Ureter (tissue), 1 donor: Measurements from ENCODE around the gene GPC5. TPM values are rescaled to one million over a fixed set of nuclear protein-coding genes. Genes with fewer than 3 reads are reported as not detected.
"Not testable (repeated sequence)": the region's sequence is repeated elsewhere in the genome, so short reads cannot be mapped to it uniquely, and the experiment has no call there.

Experiments
- DNase-seq: peaks from one replicate; pipeline ENCODE4 v3.0.0-alpha.2; 2020; ENCODE audit warnings: low spot score
- total RNA-seq: library from RNA; stranded (reverse); gene quantifications from one replicate; pipeline ENCODE4 v1.2.4, GENCODE V29; 2023
- donor health status: DM: yes; HTN: yes; CAD: no.

Gene GPC5
- total RNA-seq, 1 donor from 2014 or later = 0.39 TPM

DNA sequence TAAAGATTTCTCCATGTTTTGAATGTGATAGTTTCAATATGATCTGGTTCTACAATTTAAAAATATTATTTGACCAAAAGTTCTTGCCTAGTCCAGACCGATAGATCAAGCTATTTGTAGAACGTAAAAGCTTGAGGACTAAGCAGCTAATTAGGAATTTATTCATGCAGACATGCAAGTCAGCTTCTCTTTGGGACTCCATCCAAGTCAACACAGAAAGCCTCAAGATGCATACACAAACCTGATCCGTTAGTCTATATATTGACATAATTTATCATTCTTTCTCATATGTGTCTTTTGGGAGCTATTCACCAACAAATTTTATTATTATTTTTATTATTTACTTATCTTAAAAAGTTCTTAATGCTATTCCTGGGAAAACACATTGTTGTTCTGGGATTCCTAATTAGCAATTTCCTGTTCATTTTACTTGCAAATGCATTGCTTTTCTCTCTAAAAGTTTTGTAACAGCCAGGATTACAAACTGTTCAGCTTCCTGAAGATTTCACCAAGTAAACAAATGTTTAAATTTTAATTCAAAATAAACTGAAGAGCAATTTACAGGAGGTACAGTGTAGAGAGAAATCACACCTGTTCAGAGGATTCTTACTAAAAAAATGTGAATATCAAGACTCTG, 375.3 kb downstream of the GPC5 start:
- no peak for DNase-seq

DNA sequence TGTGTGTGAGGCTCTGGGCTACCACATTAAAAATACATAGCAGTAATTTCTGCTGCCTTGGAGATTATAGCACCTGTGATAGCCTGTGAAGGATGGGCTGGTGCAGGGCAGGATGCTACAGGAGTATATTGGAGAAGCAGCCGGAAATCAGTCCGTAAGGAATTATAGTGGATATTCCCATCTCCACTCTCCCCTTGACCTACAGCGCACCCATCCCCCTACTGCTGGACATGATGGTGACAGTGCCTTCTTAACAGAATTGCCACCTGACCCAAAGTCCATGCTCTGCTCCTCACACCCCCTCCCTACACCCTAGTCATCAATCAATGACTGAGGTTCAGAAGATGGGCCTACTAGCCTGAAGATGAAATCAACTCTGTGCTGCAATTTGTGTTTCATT, 376.0 kb downstream of the GPC5 start:
- DNase-seq = no peak

DNA sequence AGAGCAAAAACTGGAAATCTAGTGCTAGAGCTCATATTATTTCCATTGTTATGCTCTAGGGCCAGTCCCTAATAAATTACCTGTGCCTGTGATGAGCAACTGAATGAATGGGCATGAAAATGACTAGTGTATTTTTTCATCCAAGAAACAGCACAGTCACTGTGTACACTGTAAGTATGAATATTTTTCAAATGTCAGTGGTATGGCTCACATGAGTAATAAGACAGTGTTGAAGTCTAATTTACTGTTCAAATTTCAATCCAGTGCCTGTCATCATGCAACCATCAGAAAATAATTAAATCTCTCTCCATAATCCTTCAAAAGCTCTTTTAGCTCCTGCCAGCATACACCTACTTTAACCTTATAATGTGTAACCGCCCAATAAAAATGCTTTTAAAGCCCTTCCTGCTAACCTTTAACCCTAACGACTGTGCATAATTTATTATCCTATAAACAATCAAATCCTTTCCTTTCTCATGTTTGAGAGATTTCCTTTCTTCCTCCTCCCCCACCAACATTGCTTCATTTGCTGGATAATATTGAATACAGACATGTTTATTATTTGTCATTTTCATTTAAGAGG, 378.3 kb downstream of the GPC5 start:
- DNase-seq = no peak

DNA sequence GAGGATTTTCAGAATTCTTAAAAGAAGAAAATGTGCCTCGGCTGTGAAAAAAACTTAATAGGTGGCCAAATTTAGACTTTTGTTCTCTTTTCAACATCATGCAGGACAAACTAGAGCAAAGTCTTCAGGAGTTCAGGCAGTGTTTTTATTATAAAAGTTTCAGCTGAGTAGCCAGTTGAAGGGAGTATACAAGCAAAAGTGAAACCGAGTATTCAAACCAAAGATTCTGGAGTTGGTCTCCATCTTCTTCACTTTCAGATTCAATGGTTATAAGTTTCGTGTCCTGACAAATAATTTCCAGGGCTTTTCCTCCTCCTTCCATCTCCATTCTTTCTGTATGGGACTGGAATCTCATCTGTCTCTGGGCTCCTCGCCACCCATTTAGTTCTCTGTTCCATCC, 379.7 kb downstream of the GPC5 start:
- no peak for DNase-seq

DNA sequence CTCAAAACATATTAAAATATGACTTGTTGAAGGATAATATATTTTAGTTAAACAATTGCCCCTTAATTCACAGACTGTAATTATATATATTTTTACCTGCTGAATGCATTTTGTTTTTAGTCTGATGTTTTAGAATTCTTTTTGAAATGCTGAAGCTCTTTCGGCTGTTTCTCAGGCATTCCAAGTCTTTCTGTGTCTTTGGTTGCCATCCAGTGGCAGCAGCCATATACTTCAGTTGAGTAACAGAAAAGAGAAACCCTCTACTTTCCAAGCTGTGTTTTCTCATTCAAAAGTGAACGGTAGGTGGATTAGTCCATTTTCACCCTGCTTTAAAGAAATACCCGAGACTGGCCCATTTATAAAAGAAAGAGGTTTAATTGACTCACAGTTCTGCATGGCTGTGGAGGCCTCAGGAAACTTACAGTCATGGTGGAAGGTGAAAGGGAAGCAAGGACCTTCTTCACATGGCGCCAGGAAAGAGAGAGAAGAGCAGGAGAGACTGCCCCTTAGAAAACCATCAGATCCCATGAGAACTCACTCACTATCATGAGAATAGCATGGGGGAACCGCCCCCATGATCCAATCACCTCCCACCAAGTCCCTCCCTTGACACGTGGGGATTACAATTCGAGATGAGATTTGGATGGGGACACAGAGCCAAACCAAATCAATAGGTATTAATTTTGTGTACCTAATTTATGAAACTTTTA, 383.7 kb downstream of the GPC5 start:
- not testable (repeated sequence) for DNase-seq

DNA sequence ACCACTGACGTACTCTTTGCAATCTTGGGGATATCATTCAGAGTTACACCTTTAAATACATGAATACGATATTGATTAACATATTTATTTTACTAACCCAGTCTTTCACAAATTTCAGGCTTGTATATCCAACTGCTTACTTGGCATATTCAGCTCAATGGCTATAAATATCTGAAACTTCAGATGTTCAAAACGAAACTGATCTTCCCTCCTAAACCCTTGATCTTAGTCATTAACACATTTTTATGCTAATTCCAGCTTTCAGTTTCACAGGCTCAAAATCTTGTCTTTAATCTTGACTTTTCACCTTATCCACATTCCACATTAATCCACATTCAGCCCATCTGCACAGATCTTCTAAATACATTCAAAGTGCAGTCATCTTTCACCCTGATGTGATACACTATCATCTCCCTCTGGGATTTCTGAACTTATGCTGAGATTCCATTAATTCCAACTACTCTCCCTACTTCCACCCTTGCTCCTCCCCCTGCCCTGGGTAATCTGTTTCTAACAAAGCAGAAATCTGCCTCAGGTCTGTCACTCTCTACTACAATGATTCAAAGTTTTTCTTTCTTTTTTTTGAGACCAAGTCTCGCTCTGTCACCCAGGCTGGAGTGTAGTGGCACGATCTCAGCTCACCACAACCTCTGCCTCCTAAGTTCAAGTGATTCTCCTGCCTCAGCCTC, 387.2 kb downstream of the GPC5 start:
- no peak for DNase-seq

DNA sequence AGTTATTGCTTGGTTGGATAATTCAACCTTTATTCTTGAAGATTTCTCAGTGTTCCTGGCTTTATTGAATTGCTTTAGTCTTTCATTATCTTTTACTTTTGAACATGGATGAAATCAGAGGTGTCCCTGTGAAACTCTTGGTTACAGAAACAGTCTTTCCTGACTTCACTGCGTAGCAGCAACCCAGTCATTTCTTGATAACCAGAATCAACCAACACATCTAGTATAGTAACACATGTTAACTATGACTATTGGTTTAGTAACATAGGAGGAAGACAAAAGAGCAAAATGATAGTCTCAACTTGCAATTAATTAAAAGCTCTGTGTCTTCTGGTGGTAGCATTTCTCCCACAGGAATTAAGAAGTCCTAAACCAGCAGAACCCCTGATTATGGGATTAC, 393.6 kb downstream of the GPC5 start:
- DNase-seq = no peak

DNA sequence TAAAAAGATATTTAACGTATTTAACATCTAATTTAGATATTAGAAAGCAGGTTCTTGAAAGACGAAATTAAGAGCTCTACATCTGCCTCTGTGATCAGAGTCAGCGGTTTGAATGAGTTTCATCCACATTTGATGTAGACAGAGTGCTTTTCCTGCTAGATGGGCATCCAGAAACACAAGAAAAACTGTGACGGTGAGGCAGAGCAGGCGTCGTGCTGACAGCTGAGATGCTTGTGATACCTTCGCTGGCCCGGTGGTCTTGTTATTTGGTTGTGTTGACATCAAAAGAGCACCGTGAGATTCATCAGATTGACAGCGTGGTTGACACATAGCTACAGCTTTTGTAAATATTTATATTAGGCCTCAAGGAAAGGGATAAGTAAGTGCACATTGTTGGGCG, 399.1 kb downstream of the GPC5 start:
- DNase-seq = no peak

DNA sequence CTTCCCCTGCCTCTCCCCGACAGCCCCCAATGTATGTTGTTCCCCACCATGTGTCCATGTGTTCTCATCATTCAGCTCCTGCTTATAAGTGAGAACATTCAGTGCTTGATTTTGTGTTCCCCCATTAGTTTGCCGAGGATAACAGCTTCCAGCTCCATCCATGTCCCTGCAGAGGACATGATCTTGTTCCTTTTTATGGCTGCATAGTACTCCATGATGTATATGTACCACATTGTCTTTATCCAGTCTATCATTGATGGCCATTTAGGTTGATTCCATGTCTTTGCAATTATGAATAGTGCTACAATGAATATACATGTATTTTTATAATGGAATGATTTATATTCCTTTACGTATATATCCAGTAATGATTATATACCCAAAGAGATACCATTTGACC, 399.9 kb downstream of the GPC5 start:
- DNase-seq = not testable (repeated sequence)

DNA sequence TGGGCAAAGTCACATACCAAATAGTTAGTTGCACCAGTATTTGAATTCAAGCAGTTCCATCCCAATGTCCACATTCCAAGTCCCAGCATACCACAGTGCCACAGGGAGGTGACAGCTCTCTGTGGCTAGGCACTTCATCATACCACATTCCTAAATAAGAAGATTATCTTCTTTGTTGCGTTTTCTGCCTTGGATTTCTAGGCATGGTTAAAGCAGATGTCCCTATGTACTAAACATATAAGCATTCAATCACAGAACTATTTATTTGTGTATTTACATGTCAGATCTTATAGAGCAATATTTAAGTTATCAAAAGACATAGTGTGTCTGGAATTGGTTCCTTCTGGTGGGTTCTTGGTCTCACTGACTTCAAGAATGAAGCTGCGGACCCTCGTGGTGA, 403.4 kb downstream of the GPC5 start:
- not testable (repeated sequence) for DNase-seq

DNA sequence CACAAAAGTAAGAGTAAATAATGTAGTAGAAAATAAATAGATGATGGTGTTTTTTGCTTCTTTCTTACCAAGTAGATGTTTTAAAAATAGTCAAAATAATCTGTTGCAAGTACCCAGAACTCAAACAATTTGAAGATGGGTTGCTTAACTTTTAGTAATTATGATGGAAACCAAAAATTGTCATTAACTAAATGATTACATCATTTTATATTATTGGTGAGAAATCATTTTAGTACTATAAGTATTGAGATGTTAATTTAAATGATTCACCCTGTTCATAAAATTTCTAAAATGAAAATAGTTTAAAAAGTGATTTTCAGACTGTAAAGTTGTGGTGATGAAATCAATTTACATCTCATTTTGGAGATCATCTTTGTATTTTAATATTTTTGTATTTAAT, 404.5 kb downstream of the GPC5 start:
- DNase-seq = no peak

DNA sequence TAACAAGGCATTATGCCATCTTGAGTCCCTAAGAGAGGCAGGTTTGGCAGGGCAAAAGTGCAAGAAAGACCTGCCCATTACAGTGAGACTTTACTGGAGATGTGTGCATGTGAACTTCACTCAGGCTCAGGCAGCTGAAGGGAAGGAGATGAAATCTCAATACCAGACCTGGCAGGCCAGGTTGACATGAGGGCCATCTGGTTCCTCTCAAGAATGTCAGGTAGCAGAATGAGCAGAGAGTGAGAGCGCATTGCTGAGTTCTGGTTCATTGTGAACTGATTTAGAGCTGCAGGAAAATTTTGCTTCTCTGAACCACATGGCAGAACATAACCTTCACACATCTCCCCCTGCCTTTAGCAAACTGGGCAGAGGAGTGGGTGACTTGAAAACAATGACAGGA, 406.3 kb downstream of the GPC5 start:
- no peak for DNase-seq

DNA sequence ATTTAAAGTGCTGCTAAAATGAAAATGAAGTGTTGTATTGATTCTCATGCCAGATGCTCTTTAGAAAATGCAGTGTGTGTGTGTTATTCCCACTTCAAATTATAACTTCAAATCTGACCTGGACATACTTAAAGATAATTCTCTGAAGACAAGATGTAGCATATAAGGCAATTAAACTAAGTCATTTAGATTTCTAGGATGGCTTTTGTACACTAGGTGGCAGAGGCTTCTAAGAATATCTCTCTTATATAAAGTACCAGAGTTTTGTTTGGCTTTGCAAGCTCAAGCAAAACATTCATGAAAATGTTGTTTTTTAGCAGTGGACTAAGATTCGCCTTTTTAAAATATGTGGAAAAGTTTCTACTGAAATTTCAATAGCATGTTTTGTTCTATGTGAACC, 407.2 kb downstream of the GPC5 start:
- no peak for DNase-seq

DNA sequence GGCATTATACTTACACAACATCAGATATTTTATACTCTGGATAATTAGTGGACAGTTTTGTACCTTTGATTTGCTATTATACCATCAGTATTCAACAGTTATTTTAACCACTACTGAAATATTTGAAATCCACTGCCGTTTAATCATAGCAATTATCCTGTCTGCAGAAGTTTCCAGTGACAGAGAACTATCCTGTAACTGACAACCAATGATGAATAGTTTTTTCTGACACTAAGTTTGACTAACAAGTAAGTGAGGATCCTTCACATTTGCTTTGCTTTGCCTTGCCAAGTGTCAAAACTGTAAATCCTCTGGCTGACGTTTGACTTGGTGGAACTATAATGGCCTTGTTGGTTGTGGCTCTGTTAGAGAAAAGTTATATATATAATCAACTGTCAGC, 410.7 kb downstream of the GPC5 start:
- no peak for DNase-seq

DNA sequence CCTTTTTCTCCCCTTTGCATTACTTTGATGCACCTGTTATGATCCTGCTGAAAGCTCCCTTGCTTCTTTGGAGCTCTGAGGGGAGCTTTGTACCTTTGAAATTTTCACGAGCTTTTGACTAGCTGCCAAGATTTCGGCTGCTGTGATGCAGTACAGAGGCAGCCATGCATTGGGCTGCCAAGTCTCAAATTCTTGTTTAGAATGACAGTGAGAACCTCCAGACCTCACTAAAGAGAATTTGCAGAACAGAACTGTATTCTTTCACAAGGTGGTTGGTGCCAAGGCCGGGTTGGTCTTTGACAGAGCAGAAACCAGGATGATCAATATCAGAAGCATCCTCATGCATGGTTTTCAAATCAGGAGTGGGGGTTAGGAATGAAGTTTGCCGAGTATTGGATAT, 414.8 kb downstream of the GPC5 start:
- DNase-seq = no peak

DNA sequence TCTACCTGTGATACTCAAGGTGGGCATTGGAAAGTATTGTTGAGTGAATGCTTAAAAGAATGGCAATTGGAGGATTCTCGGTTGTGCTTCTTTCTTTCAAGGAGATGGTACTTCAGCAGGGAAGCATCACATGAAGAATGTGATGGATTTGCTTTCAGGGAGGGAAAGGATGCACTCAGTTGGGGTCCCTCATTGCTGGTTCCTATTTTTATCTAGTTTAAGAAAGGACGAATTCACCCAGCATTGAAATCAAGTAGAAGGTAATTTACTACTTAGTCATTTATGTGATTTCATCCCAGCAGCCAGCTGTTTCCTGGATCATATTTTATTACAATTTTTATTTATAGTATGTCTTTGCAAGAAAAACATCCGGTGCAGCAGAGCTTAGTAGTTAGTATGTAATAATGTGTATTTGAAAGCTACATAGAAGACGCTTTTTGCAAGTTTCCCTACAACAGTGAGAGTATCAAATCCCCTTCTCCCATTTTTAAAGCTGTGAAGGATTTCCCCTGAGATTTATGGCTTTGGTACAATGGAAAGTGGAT, 417.9 kb downstream of the GPC5 start:
- DNase-seq = no peak

DNA sequence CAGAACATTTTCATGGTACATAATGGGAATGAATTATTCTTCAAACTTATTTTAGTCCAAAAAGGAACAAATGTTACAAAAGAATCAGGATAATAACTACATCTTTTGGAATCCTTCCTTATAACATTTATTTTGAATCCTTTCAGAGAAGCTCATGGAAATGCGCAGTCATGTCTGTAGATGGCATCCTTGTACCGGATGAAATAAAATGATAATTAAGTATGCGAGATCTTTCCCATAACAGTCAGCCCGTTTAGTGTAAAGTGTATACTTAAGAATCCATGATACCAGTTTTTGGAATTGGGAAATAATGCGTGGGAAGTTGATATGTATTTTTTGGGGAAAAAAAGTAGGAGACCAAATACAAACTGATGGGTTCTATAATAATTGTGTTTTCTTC, 418.8 kb downstream of the GPC5 start:
- DNase-seq = no peak

DNA sequence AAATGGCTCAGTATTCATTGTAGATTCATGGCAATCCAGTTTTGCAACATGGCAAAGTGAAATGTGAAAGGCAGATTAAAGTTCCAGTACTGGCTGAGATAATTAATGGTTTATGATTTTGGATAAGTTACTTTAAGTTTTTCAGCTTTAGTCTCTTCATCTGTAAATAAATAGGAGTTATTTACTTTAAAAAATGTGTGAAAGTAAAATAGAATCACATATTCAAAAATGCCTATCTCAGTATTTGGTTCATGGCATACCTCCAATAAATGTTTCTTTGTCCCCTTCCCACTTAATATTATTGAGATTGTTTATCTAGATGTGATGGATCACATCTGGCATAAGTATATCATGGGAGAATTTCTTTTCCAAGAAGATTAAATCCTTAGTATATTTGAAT, 426.0 kb downstream of the GPC5 start:
- DNase-seq = no peak

DNA sequence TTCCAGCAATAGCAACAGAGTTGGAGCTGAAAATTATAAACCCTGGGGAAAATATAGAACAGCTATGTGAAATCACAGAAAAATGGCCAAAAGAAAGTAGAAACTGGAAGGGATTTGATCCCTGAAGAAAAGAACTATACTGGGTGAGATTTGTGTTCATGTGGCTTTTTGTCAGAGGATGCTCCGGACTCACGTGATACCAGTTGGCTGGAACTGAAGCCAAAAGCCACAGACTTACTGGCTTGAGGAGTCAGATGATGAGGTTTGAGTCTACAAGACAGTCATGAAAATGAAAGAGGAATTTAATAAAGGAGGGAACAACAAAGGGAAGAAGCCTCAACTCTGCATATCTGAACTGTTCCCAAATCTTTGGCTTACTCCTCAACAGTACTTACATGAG, 427.1 kb downstream of the GPC5 start:
- DNase-seq = no peak

DNA sequence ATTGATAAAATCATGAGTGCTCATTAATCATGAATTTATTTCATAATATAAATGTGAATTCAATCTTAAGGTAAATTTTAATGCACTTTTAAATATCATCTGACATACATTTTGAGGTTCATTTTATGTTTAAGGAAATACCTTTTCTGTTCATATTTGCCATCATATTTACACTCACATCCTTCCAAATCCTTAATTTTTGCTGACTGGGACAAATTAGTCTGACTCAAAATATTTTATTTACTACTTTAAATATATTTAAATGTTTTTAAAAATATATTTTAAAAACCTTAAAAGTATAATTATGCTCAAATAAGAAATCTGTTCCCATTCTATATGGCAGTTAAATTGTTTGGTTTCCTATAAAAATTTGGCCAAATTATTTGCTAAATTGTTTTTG, 438.1 kb downstream of the GPC5 start:
- DNase-seq = no peak

DNA sequence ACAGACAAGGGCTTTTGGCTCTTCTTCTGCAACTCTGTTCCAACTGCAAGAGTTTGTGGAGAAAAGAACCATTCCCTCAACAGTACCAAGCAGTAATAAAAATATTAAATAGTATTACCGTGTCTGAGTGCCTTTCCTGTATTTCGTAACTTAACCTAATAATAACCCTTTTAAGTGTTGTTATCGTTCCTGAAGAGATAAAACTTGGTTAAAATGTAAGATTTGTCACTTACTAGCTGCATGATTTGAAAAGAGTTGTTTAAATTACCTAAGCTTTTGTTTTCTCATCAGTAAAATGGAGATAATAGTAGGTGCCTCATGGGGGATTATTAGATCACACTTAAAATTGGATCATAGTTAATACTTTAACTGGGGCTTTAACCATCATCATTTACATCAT, 447.2 kb downstream of the GPC5 start:
- DNase-seq = no peak

DNA sequence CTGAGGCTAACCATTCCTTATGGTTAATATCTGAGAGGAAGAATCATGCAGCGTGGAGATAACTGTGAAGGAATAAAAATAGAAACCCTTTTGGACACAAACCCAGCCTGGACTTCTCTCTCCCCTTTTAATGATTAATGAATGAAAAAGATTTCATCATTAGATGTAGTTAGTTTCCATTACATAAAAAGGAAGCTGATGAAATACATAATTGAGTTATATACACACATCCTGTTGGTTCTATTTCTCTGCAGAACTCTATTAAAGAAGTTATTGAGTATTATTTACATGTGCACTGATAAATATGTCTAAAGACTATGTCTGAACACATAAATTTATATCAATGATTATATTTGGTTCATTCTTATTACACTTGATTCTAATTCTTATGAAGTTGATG, 465.3 kb downstream of the GPC5 start:
- no peak for DNase-seq

DNA sequence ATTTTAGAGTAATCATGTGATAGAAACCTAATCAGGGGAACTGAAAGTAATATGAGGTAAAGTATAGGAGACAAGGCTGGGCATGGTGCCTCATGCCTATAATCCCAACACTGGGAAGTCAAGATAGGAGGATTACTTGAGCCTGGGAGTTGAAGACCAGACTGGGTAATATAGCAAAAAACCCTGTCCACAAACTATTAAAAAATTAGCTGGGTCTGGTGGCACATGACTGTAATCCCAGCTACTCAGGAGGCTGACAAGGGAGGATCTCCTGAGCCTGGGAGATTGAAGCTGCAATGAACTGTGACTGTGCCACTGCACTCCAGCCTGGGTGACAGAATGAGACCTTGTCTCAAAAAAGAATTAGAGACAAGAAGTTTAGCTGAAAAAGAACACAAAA, 469.9 kb downstream of the GPC5 start:
- DNase-seq = no peak
